Tibial nerve (tissue), 4 donors: ENCODE results near the gene PPM1M. TPM values are rescaled to one million over a fixed set of nuclear protein-coding genes. Genes with fewer than 3 reads are reported as not detected.

ENCODE experiments used
- DNase-seq, 2 donors: peaks; one replicate each; pipeline ENCODE4 v3.0.0-alpha.2; 2019; ENCODE audit warnings: low spot score in 2 of 2
- H3K27ac ChIP-seq, 4 donors: fragments of 200-600 bp; sonication (generic) in 3 of 4; one replicate each; pipeline ENCODE4 v1.5.1; 2017 to 2019; ENCODE audit warnings: mild to moderate bottlenecking in 1 of 4
- H3K27me3 ChIP-seq, 2 donors: fragments of 200-600 bp; sonication (generic) in 1 of 2; one replicate each; pipeline versions ENCODE4 v1.5.1 to v1.6.0; 2017 to 2019
- H3K36me3 ChIP-seq, 3 donors: fragments of 200-600 bp; sonication (generic); one replicate each; pipeline ENCODE4 v1.5.1; 2018 to 2019
- H3K4me1 ChIP-seq, 4 donors: fragments of 200-600 bp; sonication (generic) in 3 of 4; one replicate each; pipeline ENCODE4 v1.5.1; 2017 to 2019
- H3K4me3 ChIP-seq, 4 donors: fragments of 200-600 bp; sonication (generic) in 3 of 4; one replicate each; pipeline ENCODE4 v1.5.1; 2017 to 2019; ENCODE audit warnings: mild to moderate bottlenecking in 1 of 4, moderate library complexity in 1 of 4
- H3K9me3 ChIP-seq, 4 donors: fragments of 200-600 bp; sonication (generic) in 3 of 4; one replicate each; pipeline ENCODE4 v1.5.1; 2017 to 2019
- EP300 ChIP-seq, 2 donors: sonication (generic); formaldehyde crosslinking; IDR thresholded peaks; one replicate each; pipeline ENCODE4 v1.6.1; 2017; ENCODE audit warnings: antibody characterized with exemption in 2 of 2, mild to moderate bottlenecking in 1 of 2
- POLR2A ChIP-seq, 2 donors: fragments of 450-650 bp; IDR thresholded peaks; one replicate each; pipeline ENCODE4 v1.6.1; 2017; ENCODE audit warnings: antibody characterized with exemption in 2 of 2, mild to moderate bottlenecking in 2 of 2, moderate library complexity in 2 of 2
- WGBS, 2 donors: methylation state at CpG; one replicate each; pipeline ENCODE4 v1.1.5; 2018; 5-methylcytosine and 5-hydroxymethylcytosine counted together
- total RNA-seq, 4 donors: library from RNA; depleted of rRNA; stranded (reverse); fragments of >200 nt; gene quantifications; one replicate each; pipeline ENCODE4 v1.1.0, GENCODE V29; 2016
- TF ChIP-seq, protein P1 (sequence below), 5 experiments: fragments of 200-600 bp in 3 of 5; fragments of 450-650 bp in 2 of 5; sonication (generic) in 3 of 5; IDR thresholded peaks; one replicate each; pipeline ENCODE4 v1.5.1; 2016 to 2019; ENCODE audit warnings: antibody characterized with exemption in 5 of 5, mild to moderate bottlenecking in 3 of 5, moderate library complexity in 2 of 5

The PPM1M gene
- total RNA-seq, 4 donors from 2014 or later, result 25.8 to 35.1 (median 27.8) TPM

- H3K27ac ChIP-seq, result peak overlapping the region in 3 of 4 donors; percentile 36 to 73 (median 38)
- no peaks in the 10 kb centered on the region for H3K27me3 ChIP-seq
- no peaks in the 10 kb centered on the region for H3K9me3 ChIP-seq
- WGBS, 2 donors, result 63 to 72% methylated on average over 10 of the region's 10 CpGs
- TF ChIP-seq, protein P1, sequence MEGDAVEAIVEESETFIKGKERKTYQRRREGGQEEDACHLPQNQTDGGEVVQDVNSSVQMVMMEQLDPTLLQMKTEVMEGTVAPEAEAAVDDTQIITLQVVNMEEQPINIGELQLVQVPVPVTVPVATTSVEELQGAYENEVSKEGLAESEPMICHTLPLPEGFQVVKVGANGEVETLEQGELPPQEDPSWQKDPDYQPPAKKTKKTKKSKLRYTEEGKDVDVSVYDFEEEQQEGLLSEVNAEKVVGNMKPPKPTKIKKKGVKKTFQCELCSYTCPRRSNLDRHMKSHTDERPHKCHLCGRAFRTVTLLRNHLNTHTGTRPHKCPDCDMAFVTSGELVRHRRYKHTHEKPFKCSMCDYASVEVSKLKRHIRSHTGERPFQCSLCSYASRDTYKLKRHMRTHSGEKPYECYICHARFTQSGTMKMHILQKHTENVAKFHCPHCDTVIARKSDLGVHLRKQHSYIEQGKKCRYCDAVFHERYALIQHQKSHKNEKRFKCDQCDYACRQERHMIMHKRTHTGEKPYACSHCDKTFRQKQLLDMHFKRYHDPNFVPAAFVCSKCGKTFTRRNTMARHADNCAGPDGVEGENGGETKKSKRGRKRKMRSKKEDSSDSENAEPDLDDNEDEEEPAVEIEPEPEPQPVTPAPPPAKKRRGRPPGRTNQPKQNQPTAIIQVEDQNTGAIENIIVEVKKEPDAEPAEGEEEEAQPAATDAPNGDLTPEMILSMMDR (IDR thresholded peaks at IDR 0.05), result no peak
- no peak for TF ChIP-seq EP300 (IDR thresholded peaks at IDR 0.05)
- TF ChIP-seq POLR2A (IDR thresholded peaks at IDR 0.05), result no peak
- H3K4me3 ChIP-seq, result no peak overlapping the region
- H3K4me1 ChIP-seq, result peaks cover 0 to 35% (median 15%) of the 10 kb centered on the region in 4 donors
- no peak for DNase-seq
- H3K36me3 ChIP-seq, result peaks cover 0 to 41% (median 10%) of the 10 kb centered on the region in 3 donors
Observed at GRCh38 chr3:52217409-52217805, 28.2 kb upstream of the PPM1M start.

DNA sequence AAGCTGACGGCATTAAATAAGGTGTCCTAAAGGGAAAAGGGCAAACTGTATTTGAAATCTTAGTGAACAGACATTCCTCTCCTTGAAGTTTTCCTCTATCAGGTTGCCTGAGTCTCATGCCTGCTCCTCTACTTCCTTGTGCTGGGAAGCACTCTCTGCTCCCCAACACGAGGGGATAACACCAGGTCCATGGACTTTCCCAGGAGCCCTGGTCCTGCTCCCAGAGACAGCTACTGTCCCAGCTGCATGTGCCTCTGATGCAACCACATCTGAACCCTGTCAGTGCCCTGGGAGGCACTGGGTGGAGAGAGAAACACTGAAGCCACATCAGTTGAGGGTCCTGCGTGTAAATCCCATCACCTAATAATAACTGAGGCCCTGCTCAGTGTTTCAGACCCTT, 27.5 kb upstream of the PPM1M start:
- no peaks in the 10 kb centered on the region for H3K9me3 ChIP-seq
- peaks cover 0 to 36% (median 4%) of the 10 kb centered on the region in 3 donors for H3K36me3 ChIP-seq
- H3K27ac ChIP-seq, result peak overlapping the region in 3 of 4 donors; percentile 29 to 73 (median 36)
- no peaks in the 10 kb centered on the region for H3K27me3 ChIP-seq
- TF ChIP-seq, protein P1 (IDR thresholded peaks at IDR 0.05), result no peak
- TF ChIP-seq EP300 (IDR thresholded peaks at IDR 0.05), result no peak
- TF ChIP-seq POLR2A (IDR thresholded peaks at IDR 0.05), result no peak
- H3K4me3 ChIP-seq, result no peak overlapping the region
- 66 to 69% methylated on average over 3 of the region's 3 CpGs for WGBS, 2 donors
- no peak for DNase-seq
- H3K4me1 ChIP-seq, result peaks cover 0 to 35% (median 15%) of the 10 kb centered on the region in 4 donors

DNA sequence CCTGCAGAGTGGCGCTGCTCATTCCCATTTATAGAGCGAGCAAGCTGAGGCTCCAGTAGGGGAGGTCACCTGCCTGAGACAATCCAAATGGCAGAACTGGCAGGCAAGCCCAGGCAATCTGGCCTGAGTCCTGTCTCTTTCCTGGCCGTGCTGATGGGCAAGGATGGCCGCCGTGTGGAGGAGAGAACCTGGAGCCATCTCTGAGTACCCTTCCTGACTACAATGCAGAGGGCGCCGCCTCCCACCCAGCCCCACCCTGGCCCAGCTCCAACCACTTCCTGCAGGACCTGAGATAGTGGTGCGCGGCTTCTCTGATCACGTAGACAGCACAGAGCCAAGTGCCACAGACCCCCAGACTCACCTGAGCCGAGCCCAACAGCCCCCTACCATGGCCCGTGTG, 27.1 kb upstream of the PPM1M start:
- 75 to 82% methylated on average over 9 to 10 of the region's 12 CpGs for WGBS, 2 donors
- H3K9me3 ChIP-seq, result no peaks in the 10 kb centered on the region
- peaks cover 0 to 35% (median 15%) of the 10 kb centered on the region in 4 donors for H3K4me1 ChIP-seq
- H3K36me3 ChIP-seq, result peaks cover 0 to 31% (median 0%) of the 10 kb centered on the region in 3 donors
- H3K4me3 ChIP-seq, result no peak overlapping the region
- peak overlapping the region in 3 of 4 donors; percentile 29 to 36 (median 34) for H3K27ac ChIP-seq
- no peak for DNase-seq
- TF ChIP-seq, protein P1 (IDR thresholded peaks at IDR 0.05), result no peak
- TF ChIP-seq POLR2A (IDR thresholded peaks at IDR 0.05) (no peak), EP300 (IDR thresholded peaks at IDR 0.05) (no peak)
- H3K27me3 ChIP-seq, result no peaks in the 10 kb centered on the region

DNA sequence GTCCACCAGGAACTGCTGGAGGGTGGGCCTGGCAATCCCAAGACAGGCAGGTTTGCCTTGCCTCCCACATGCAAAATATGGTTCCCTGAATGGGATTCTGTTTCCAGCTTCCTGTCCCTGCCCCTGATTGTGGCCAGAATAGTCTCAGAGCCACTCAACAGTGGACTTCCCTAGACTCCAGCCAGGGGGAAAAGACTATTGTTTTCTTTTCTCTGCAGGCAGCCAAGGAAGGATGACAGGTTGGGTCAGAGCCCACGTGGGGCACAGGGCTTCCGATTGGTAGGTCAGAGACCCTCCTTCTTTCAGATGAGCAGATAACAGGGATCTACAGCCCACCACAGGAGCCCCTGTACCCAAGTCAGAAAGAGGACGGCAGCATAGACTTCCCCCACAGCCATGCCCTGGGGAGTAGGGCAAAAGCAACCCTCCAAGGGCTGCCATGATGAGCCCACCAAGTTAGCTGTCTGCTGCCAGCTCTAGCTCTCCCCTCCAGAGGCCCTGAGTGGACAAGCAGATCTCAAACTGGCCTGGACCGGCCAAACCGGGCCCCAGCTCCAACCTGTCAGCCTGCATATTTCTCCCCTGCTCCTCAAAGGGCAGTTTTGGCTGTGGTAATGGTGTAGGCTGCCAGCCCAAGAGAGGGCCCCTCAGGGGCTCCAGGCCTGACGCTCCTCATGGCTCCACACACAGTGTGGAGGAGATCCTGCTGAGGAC, 26.5 kb upstream of the PPM1M start:
- Histone ChIP-seq H3K36me3 (peaks cover 0 to 25% (median 0%) of the 10 kb centered on the region in 3 donors), H3K27ac (peak overlapping the region in 2 of 4 donors; percentile 29 to 34), H3K4me3 (no peak overlapping the region), H3K9me3 (no peaks in the 10 kb centered on the region), H3K4me1 (peaks cover 0 to 35% (median 15%) of the 10 kb centered on the region in 4 donors), H3K27me3 (no peaks in the 10 kb centered on the region)
- DNase-seq, result no peak
- 54 to 56% methylated on average over 5 to 6 of the region's 6 CpGs for WGBS, 2 donors
- TF ChIP-seq POLR2A (IDR thresholded peaks at IDR 0.05), result no peak
- TF ChIP-seq, protein P1 (IDR thresholded peaks at IDR 0.05), result no peak
- TF ChIP-seq EP300 (IDR thresholded peaks at IDR 0.05), result no peak

DNA sequence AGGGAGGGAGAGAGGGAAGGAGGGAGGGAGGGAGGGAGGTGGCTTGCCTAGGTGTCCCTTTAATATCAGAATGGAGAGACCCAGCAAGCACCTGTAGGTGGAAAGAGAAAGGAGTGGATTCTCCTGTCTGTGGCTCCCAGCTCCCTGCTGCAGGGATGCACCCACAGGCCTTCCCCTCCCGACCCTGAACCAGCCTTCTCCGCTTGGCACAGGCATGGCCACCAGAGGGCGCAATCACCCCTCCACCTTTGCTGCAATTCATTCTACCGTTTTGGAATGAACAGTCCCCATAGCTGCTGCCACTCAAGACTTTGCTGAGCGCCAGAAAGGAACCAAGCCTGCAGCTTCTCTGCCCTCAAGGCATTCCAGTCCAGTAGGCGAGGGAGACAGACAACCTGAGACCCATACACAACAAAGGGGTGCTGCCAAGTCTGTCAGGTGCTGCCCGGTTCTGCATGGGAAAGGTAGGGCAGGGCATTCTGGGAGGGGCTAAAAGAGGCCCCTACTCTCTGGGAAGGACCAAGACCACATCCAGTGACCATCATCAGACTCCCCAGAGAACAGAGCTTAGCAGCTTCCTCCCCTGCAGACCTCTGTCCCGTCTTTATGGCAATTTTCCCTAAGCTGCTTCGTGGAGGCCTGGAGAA, 25.1 kb upstream of the PPM1M start:
- peak; percentile 82 to 90 for DNase-seq
- Histone ChIP-seq H3K27ac (no peak overlapping the region), H3K9me3 (no peaks in the 10 kb centered on the region), H3K4me3 (no peak overlapping the region), H3K4me1 (peaks cover 0 to 35% (median 15%) of the 10 kb centered on the region in 4 donors), H3K36me3 (peaks cover 0 to 11% (median 0%) of the 10 kb centered on the region in 3 donors), H3K27me3 (no peaks in the 10 kb centered on the region)
- 24 to 32% methylated on average over 8 to 9 of the region's 9 CpGs for WGBS, 2 donors
- TF ChIP-seq EP300 (IDR thresholded peaks at IDR 0.05), result peak in 1 of 2 donors; percentile 42
- TF ChIP-seq, protein P1 (IDR thresholded peaks at IDR 0.05), result peak; percentile 85 to 97 (median 89)
- no peak for TF ChIP-seq POLR2A (IDR thresholded peaks at IDR 0.05)
